GM23338 (cell line): ENCODE measurements around the gene MUCL3. TPM values are rescaled to one million over a fixed set of nuclear protein-coding genes. Genes with fewer than 3 reads are reported as not detected.

Experiments used
- ATAC-seq: fragments of 200-7000 bp; cut with Tn5 transposase; 3 replicates; pipeline ENCODE4 v1.9.1; 2020
- DNase-seq: peaks from one replicate; pipeline ENCODE4 v3.0.0-alpha.2; 2015; ENCODE audit warnings: low spot score
- H2AFZ ChIP-seq: fragments of 200-600 bp; sonication (generic); 2 replicates; pipeline ENCODE4 v1.8.0; 2016; ENCODE audit warnings: antibody characterized with exemption, mild to moderate bottlenecking, moderate library complexity
- H3F3A ChIP-seq: fragments of 200-600 bp; sonication (generic); replicated peaks from 2 replicates; pipeline ENCODE4 v1.8.0; 2017; ENCODE audit warnings: antibody characterized with exemption, mixed run types, low read depth
- H3K27ac ChIP-seq: fragments of 200-600 bp; sonication (generic); 2 replicates; pipeline ENCODE4 v1.6.1; 2016; ENCODE audit warnings: low read depth
- H3K27me3 ChIP-seq: fragments of 200-600 bp; sonication (generic); 2 replicates; pipeline ENCODE4 v1.8.0; 2016; ENCODE audit warnings: mild to moderate bottlenecking, mixed run types, moderate library complexity; ENCODE audit not compliant: insufficient read depth
- H3K36me3 ChIP-seq: fragments of 200-600 bp; sonication (generic); 2 replicates; pipeline ENCODE4 v1.8.0; 2016; ENCODE audit warnings: mild to moderate bottlenecking; ENCODE audit not compliant: insufficient read depth
- H3K4me1 ChIP-seq: fragments of 200-600 bp; sonication (generic); 2 replicates; pipeline ENCODE4 v1.8.0; 2016; ENCODE audit warnings: mild to moderate bottlenecking, moderate library complexity; ENCODE audit not compliant: insufficient read depth
- H3K4me2 ChIP-seq: fragments of 200-600 bp; sonication (generic); 2 replicates; pipeline ENCODE4 v1.7.1; 2017; ENCODE audit warnings: mixed run types
- H3K4me3 ChIP-seq: fragments of 200-600 bp; sonication (generic); 2 replicates; pipeline ENCODE4 v1.6.1; 2016; ENCODE audit warnings: mixed run types
- H3K79me2 ChIP-seq: fragments of 200-600 bp; sonication (generic); replicated peaks from 2 replicates; pipeline ENCODE4 v1.8.0; 2017; ENCODE audit warnings: mild to moderate bottlenecking; ENCODE audit not compliant: insufficient read depth
- H3K9me2 ChIP-seq: fragments of 200-600 bp; sonication (generic); 2 replicates; pipeline ENCODE4 v1.8.0; 2017; ENCODE audit not compliant: insufficient read depth
- H4K20me1 ChIP-seq: fragments of 200-600 bp; sonication (generic); replicated peaks from 2 replicates; pipeline ENCODE4 v1.8.0; 2017; ENCODE audit warnings: mild to moderate bottlenecking; ENCODE audit not compliant: insufficient read depth
- H3K27ac Mint-ChIP-seq: 2 replicates; pipeline ENCODE4 v1.8.0; 2020; ENCODE audit warnings: inconsistent platforms, mild to moderate bottlenecking, moderate library complexity, mixed read lengths
- H3K27me3 Mint-ChIP-seq: 3 replicates; pipeline ENCODE4 v1.8.0; 2022; ENCODE audit warnings: low read depth, mild to moderate bottlenecking, moderate library complexity, mixed read lengths, inconsistent platforms; ENCODE audit not compliant: insufficient read depth, poor library complexity
- H3K36me3 Mint-ChIP-seq: 3 replicates; pipeline ENCODE4 v1.8.0; 2021; ENCODE audit warnings: low read depth, mild to moderate bottlenecking, inconsistent platforms, moderate library complexity, mixed read lengths
- H3K4me1 Mint-ChIP-seq: 3 replicates; pipeline ENCODE4 v1.8.0; 2020; ENCODE audit warnings: mild to moderate bottlenecking, inconsistent platforms, mixed read lengths
- H3K4me3 Mint-ChIP-seq: 3 replicates; pipeline ENCODE4 v1.8.0; 2021; ENCODE audit warnings: moderate library complexity, mild to moderate bottlenecking, inconsistent platforms, mixed read lengths
- H3K9me3 Mint-ChIP-seq: 3 replicates; pipeline ENCODE4 v1.8.0; 2020; ENCODE audit warnings: moderate library complexity, mild to moderate bottlenecking, inconsistent platforms, mixed read lengths
- CREB1 ChIP-seq: fragments of 250-450 bp; sonication (Bioruptor Pico); IDR thresholded peaks from 2 replicates; pipeline ENCODE4 v1.5.0; 2020; ENCODE audit warnings: low read depth, mild to moderate bottlenecking, moderate library complexity
- CTCF ChIP-seq, 2 experiments: fragments of 200-600 bp in 1 of 2; sonication (generic) in 1 of 2; conservative IDR thresholded peaks; 2 replicates each; pipeline versions ENCODE4 v1.5.1 to v1.6.1; 2016 to 2017; ENCODE audit warnings: antibody characterized with exemption in 2 of 2, low read depth in 2 of 2, mild to moderate bottlenecking in 2 of 2, moderate library complexity in 1 of 2
- ETS1 ChIP-seq: IDR thresholded peaks from 2 replicates; pipeline ENCODE4 v1.6.1; 2016; ENCODE audit warnings: antibody characterized with exemption
- EZH2phosphoT487 ChIP-seq: fragments of 200-600 bp; sonication (generic); IDR thresholded peaks from one replicate; pipeline ENCODE4 v1.8.1; 2018; ENCODE audit warnings: antibody characterized with exemption; ENCODE audit not compliant: unreplicated experiment
- JUNB ChIP-seq: IDR thresholded peaks from one replicate; pipeline ENCODE4 v1.6.1; 2016; ENCODE audit warnings: antibody characterized with exemption; ENCODE audit not compliant: unreplicated experiment
- POLR2AphosphoS5 ChIP-seq: IDR thresholded peaks from 2 replicates; pipeline ENCODE4 v1.6.1; 2016; ENCODE audit warnings: antibody characterized with exemption, low read depth
- ZNF114 ChIP-seq: fragments of 250-450 bp; sonication (Bioruptor Pico); IDR thresholded peaks from 2 replicates; pipeline ENCODE4 v1.5.0; 2020; ENCODE audit warnings: mild to moderate bottlenecking, moderate library complexity
- ZNF331 ChIP-seq: fragments of 250-450 bp; sonication (Bioruptor Pico); IDR thresholded peaks from 2 replicates; pipeline ENCODE4 v1.5.0; 2020; ENCODE audit warnings: low read depth, mild to moderate bottlenecking, moderate library complexity
- ZNF462 ChIP-seq: fragments of 250-450 bp; sonication (Bioruptor Pico); IDR thresholded peaks from 2 replicates; pipeline ENCODE4 v1.5.0; 2020; ENCODE audit warnings: mild to moderate bottlenecking, moderate library complexity
- polyA plus RNA-seq: library from polyadenylated mRNA; unstranded; fragments of >200 nt; fragmentation: Nextera tagmentation; extraction: Ambion mirVana; gene quantifications from 2 replicates; pipeline ENCODE4 v1.2.1, GENCODE V29; 2016
- total RNA-seq: library from RNA; depleted of rRNA; stranded (reverse); fragments of >200 nt; shearing (Covaris generic); gene quantifications from 2 replicates; pipeline ENCODE4 v1.2.3, GENCODE V29; 2014

MUCL3 gene
- total and polyA plus RNA-seq, 2 experiments from 2014 or later = 0.32 TPM; not detected in 1

- Histone ChIP-seq H3K4me3 (peak within 1 kb of the TSS; percentile 84), H3K4me2 (peak within 1 kb of the TSS; percentile 97), H4K20me1 (no peaks in the 10 kb centered on the region), H3K27me3 (no peaks in the 10 kb centered on the region), H3K36me3 (peaks cover 7% of the 10 kb centered on the region; the same call in 1 of the 2 replicates), H3K9me2 (no peaks in the 10 kb centered on the region), H3K4me1 (peaks cover 8% of the 10 kb centered on the region; the same call in 1 of the 2 replicates), H3K27ac (peak within 1 kb of the TSS; percentile 59; the same call in 1 of the 2 replicates), H2AFZ (peak within 1 kb of the TSS; percentile 93), H3F3A (0 out of 2 replicates have a peak, but pooled peaks cover 17% of the 10 kb centered on the region), H3K79me2 (no peaks in the 10 kb centered on the region)
- H3K4me1 Mint-ChIP-seq = peaks cover 15% of the 10 kb centered on the region; the same call in 2 of the 3 replicates
- DNase-seq (peak; percentile 82), ATAC-seq (peak; percentile 90)
- H3K27ac Mint-ChIP-seq = peak within 1 kb of the TSS; percentile 90
- no peaks in the 10 kb centered on the region for H3K9me3 Mint-ChIP-seq
- TF ChIP-seq EZH2phosphoT487 (no peak), CTCF (conservative IDR thresholded peaks at IDR 0.05; ENCODE audit: low read depth in 2 of 2) (peak in 1 of 2 experiments; percentile 16; a peak in 2 of 4 replicates), POLR2AphosphoS5 (peak; percentile 93; the same call in 1 of the 2 replicates), CREB1 (CRISPR knock-in tag) (no peak), ETS1 (0 out of 2 replicates have a peak, but pooled peaks have one; percentile 28), ZNF114 (CRISPR knock-in tag) (no peak)
- H3K27me3 Mint-ChIP-seq = peaks cover 17% of the 10 kb centered on the region
- peaks cover 61% of the 10 kb centered on the region for H3K36me3 Mint-ChIP-seq
- H3K4me3 Mint-ChIP-seq = peak within 1 kb of the TSS; percentile 89
Observed at GRCh38 chr6:30914076-30914853, 26.5 kb upstream of the MUCL3 start, which contains the start of gene VARS2. TSS of gene VARS2 (plus strand) at chr6:30914238. CDS start at chr6:30914837, 599 bp downstream.

GRCh38 chr6:30914854-30915590 is 25.8 kb upstream of the MUCL3 start:
- H3K36me3 Mint-ChIP-seq = peaks cover 66% of the 10 kb centered on the region
- Histone ChIP-seq H3K4me2 (peak overlapping the region; percentile 97), H3K79me2 (no peaks in the 10 kb centered on the region), H3K36me3 (peaks cover 7% of the 10 kb centered on the region; the same call in 1 of the 2 replicates), H3F3A (0 out of 2 replicates have a peak, but pooled peaks cover 17% of the 10 kb centered on the region), H3K4me1 (peaks cover 8% of the 10 kb centered on the region; the same call in 1 of the 2 replicates), H4K20me1 (no peaks in the 10 kb centered on the region), H2AFZ (peak overlapping the region; percentile 80; the same call in 1 of the 2 replicates), H3K27me3 (no peaks in the 10 kb centered on the region), H3K27ac (no peak overlapping the region), H3K4me3 (peak overlapping the region; percentile 84), H3K9me2 (no peaks in the 10 kb centered on the region)
- H3K27me3 Mint-ChIP-seq = peaks cover 17% of the 10 kb centered on the region
- peaks cover 15% of the 10 kb centered on the region; the same call in 2 of the 3 replicates for H3K4me1 Mint-ChIP-seq
- H3K4me3 Mint-ChIP-seq = peak overlapping the region; percentile 89
- no peaks in the 10 kb centered on the region for H3K9me3 Mint-ChIP-seq
- peak overlapping the region; percentile 90; the same call in 1 of the 2 replicates for H3K27ac Mint-ChIP-seq
- no peak for DNase-seq
- ATAC-seq = peak; percentile 8
- TF ChIP-seq JUNB (no peak), POLR2AphosphoS5 (no peak), ZNF462 (no peak), EZH2phosphoT487 (no peak), ZNF114 (CRISPR knock-in tag) (no peak), ZNF331 (CRISPR knock-in tag) (no peak)
